Measurements from ENCODE around the gene USP46. TPM values are rescaled to one million over a fixed set of nuclear protein-coding genes. Genes with fewer than 3 reads are reported as not detected.

USP46 gene
- total RNA-seq, 1 donor: 12.7 TPM

DNA sequence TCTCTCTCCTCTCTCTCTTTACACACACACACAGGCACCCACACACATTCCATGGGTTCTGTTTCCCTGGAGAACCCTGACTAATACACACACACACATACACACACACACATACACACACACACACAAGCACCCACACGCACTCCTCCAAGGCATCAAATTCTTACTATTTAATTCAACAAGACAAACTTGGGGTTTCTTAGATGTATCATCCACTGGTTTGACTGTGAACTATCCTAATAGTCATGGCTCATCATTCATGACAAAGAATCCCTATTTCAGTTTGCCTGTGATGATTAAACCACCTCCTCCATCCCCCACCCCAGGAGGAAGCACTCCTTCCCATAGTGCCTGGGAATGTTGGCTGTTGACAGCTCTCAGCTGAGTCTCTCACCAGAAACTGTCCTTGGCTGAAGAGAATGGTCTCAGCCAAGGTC is 98.2 kb downstream of the USP46 start:
- H3K4me3 ChIP-seq (ENCODE audit: low read depth, low read length): no peak overlapping the region
- TF ChIP-seq, protein P1, sequence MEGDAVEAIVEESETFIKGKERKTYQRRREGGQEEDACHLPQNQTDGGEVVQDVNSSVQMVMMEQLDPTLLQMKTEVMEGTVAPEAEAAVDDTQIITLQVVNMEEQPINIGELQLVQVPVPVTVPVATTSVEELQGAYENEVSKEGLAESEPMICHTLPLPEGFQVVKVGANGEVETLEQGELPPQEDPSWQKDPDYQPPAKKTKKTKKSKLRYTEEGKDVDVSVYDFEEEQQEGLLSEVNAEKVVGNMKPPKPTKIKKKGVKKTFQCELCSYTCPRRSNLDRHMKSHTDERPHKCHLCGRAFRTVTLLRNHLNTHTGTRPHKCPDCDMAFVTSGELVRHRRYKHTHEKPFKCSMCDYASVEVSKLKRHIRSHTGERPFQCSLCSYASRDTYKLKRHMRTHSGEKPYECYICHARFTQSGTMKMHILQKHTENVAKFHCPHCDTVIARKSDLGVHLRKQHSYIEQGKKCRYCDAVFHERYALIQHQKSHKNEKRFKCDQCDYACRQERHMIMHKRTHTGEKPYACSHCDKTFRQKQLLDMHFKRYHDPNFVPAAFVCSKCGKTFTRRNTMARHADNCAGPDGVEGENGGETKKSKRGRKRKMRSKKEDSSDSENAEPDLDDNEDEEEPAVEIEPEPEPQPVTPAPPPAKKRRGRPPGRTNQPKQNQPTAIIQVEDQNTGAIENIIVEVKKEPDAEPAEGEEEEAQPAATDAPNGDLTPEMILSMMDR (IDR thresholded peaks at IDR 0.05; ENCODE audit: insufficient read depth, low read length): no peak
- peak; percentile 43 for DNase-seq (ENCODE audit: low read depth)

DNA sequence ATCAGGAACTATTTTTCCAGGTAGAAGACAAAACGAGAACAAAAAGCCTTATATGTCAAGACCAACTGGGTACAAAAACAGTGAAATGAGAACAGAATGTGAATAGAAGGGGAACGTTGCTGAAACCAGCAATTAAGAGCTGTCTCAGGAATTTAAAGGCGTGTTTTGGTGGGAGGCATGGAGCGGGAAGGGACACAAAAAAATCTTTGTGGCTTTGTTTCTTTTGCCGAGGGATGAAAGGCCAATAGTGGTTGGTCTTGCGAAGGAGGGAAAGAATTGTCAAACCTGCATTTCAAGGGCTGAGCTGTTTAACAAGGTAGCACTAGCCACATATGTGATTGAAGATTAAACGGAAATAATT is 103.8 kb downstream of the USP46 start:
- DNase-seq (ENCODE audit: low read depth): no peak
- TF ChIP-seq, protein P1 (IDR thresholded peaks at IDR 0.05; ENCODE audit: insufficient read depth, low read length): no peak
- no peak overlapping the region for H3K4me3 ChIP-seq (ENCODE audit: low read depth, low read length)

DNA sequence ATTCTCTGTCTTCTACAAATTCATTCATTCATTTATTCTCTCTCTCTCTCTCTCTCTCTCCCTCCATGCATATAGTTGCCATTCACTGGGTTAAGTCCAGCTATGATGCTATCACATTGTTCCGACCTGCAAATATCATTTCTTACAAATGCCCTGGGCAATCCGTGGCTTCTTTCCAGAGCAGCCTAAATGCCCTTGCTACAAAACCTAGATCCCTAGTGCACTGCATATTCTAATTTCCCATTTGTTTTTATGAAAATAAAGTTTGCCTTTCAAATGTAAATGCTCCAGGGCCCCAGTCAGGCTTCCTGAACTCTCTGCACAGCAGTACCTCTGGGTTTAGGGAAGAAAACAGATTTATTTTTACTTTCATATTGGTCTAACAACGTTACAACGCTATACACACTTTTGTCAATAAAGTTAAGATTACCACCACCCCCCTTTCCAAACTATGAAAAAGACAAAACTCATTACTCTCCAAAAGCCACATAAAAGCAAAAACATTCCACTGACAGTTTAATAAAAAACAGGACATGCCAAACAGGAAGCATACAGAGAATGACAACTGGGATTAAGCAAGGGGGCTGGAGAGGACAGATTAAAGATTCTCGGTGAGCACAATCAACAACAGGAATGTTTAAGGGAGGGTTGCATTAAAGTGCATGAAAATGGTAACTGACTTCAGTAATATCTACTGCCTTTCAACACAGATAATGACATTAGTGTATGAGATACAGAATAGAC is 104.3 kb downstream of the USP46 start:
- DNase-seq (ENCODE audit: low read depth): no peak
- TF ChIP-seq, protein P1 (IDR thresholded peaks at IDR 0.05; ENCODE audit: insufficient read depth, low read length): no peak

DNA sequence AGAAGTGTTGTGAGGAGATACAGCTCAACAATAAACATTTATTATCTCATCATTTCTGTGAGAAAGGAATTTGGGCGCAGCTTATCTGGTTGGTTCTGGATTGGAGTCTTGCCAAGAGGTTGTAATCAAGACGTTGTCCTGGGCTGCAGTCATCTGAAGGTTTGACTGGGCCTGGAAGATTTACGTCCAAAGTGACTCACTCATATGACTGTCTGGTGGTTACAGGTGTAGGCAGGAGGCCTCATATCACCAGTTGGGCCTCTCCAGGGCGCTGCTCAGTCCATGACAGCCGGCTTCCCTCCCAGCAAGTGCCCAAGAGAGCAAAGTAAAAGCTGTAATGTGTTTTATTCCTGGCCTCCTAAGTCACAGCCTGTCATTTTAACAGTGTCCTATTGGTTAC is 106.3 kb downstream of the USP46 start:
- TF ChIP-seq, protein P1 (IDR thresholded peaks at IDR 0.05; ENCODE audit: insufficient read depth, low read length): no peak
- DNase-seq (ENCODE audit: low read depth): no peak
- H3K4me3 ChIP-seq (ENCODE audit: low read depth, low read length): no peak overlapping the region

More for the DNA sequence above, 104.3 kb downstream of the USP46 start:
- no peak overlapping the region for H3K4me3 ChIP-seq (ENCODE audit: low read depth, low read length)

DNA sequence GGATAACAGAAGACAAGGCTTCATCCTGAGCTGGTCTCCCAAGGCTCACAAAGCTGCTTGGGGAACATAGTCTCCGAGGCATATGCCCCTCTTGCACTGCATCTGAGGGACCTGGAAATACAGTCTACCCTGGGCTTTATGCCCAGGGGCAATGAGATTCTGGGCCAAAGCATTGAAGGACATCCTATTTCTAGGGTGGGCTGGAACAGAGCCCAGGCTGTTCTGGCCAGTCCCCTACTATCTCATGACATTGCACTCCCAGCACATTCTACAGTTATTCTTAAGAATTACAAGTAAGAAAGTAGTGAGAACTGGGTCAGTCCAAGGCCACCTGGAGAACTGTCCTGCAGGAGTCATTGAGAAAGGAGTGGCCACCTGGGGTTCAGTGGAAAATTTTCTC is 107.6 kb downstream of the USP46 start:
- peak; percentile 27 for DNase-seq (ENCODE audit: low read depth)
- no peak overlapping the region for H3K4me3 ChIP-seq (ENCODE audit: low read depth, low read length)
- TF ChIP-seq, protein P1 (IDR thresholded peaks at IDR 0.05; ENCODE audit: insufficient read depth, low read length): no peak

DNA sequence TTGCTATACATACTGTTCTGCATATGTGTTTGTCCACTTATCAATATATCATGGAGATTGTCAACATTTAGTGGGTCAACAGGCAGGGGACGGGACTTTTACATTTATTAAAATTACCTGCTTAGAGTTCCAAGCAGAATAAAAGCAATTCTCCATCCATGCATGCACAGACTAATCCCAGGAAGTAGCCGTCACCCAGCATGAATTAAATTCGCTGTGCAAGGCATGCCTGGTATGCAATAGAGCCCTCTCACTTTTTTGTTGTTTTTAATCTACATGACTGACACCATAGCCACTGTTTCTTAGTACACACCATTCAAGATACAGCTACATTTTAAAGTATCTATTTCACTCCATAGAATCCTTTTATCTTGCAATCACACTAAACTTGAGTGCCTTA is 108.9 kb downstream of the USP46 start:
- TF ChIP-seq, protein P1 (IDR thresholded peaks at IDR 0.05; ENCODE audit: insufficient read depth, low read length): no peak
- DNase-seq (ENCODE audit: low read depth): no peak
- no peak overlapping the region for H3K4me3 ChIP-seq (ENCODE audit: low read depth, low read length)
